Liver (tissue), 9 donors: ENCODE data around the gene BCAP31. TPM values are rescaled to one million over a fixed set of nuclear protein-coding genes. Genes with fewer than 3 reads are reported as not detected.

Source experiments
- DNase-seq: peaks from one replicate; pipeline ENCODE4 v3.0.0-alpha.2; 2017; ENCODE audit warnings: low spot score
- H3K27ac ChIP-seq, 2 donors: one replicate each; pipeline ENCODE4 v1.7.0; 2013; ENCODE audit warnings: inconsistent platforms in 2 of 2, low read length in 2 of 2, control low read depth in 1 of 2, low read depth in 1 of 2, mild to moderate bottlenecking in 1 of 2
- H3K27me3 ChIP-seq, 4 donors: one replicate each; pipeline versions ENCODE4 v1.6.1 to v1.7.0; 2013; ENCODE audit warnings: low read length in 3 of 4, inconsistent platforms in 1 of 4, mild to moderate bottlenecking in 1 of 4, moderate library complexity in 1 of 4; ENCODE audit not compliant: control insufficient read depth in 4 of 4, insufficient read depth in 4 of 4
- H3K36me3 ChIP-seq, 4 donors: one replicate each; pipeline versions ENCODE4 v1.6.1 to v1.7.0; 2013; ENCODE audit warnings: low read length in 3 of 4, mild to moderate bottlenecking in 3 of 4, low read depth in 1 of 4, moderate library complexity in 1 of 4; ENCODE audit not compliant: control insufficient read depth in 4 of 4, insufficient read depth in 3 of 4
- H3K4me1 ChIP-seq, 4 donors: one replicate each; pipeline versions ENCODE4 v1.6.1 to v1.7.0; 2013; ENCODE audit warnings: low read length in 3 of 4, mild to moderate bottlenecking in 3 of 4, moderate library complexity in 1 of 4; ENCODE audit not compliant: control insufficient read depth in 4 of 4, insufficient read depth in 4 of 4
- H3K4me3 ChIP-seq, 3 donors: one replicate each; pipeline versions ENCODE4 v1.6.1 to v1.7.0; 2013; ENCODE audit warnings: low read length in 3 of 3, control low read depth in 1 of 3, low read depth in 1 of 3, mild to moderate bottlenecking in 1 of 3
- H3K9ac ChIP-seq, 2 donors: one replicate each; pipeline ENCODE4 v1.7.0; 2013; ENCODE audit warnings: low read length in 2 of 2, mild to moderate bottlenecking in 2 of 2, moderate library complexity in 2 of 2, control low read depth in 1 of 2, low read depth in 1 of 2
- H3K9me3 ChIP-seq, 4 donors: one replicate each; pipeline versions ENCODE4 v1.6.1 to v1.7.0; 2013; ENCODE audit warnings: low read length in 3 of 4; ENCODE audit not compliant: control insufficient read depth in 4 of 4
- EGR1 ChIP-seq, 2 donors: IDR thresholded peaks; 2 replicates each; pipeline ENCODE4 v1.6.1; 2016 to 2018; ENCODE audit warnings: antibody characterized with exemption in 2 of 2, low read depth in 2 of 2
- FOXA1 ChIP-seq: IDR thresholded peaks from 2 replicates; pipeline ENCODE4 v1.6.1; 2016; ENCODE audit warnings: antibody characterized with exemption
- FOXA2 ChIP-seq: IDR thresholded peaks from 2 replicates; pipeline ENCODE4 v1.6.1; 2016; ENCODE audit warnings: antibody characterized with exemption
- GABPA ChIP-seq, 2 donors: IDR thresholded peaks in 1 of 2; conservative IDR thresholded peaks in 1 of 2; 2 replicates each; pipeline ENCODE4 v1.6.1; 2016; ENCODE audit warnings: antibody characterized with exemption in 2 of 2, mild to moderate bottlenecking in 1 of 2, moderate library complexity in 1 of 2
- HNF4A ChIP-seq, 2 donors: conservative IDR thresholded peaks; 2 replicates each; pipeline ENCODE4 v1.6.1; 2016; ENCODE audit warnings: antibody characterized with exemption in 2 of 2, mild to moderate bottlenecking in 2 of 2
- HNF4G ChIP-seq: IDR thresholded peaks from 2 replicates; pipeline ENCODE4 v1.6.1; 2016; ENCODE audit warnings: antibody characterized with exemption
- JUND ChIP-seq, 2 donors: IDR thresholded peaks; 2 replicates each; pipeline ENCODE4 v1.6.1; 2016; ENCODE audit warnings: antibody characterized with exemption in 2 of 2
- NR2F2 ChIP-seq: IDR thresholded peaks from 2 replicates; pipeline ENCODE4 v1.6.1; 2016; ENCODE audit warnings: antibody characterized with exemption
- RAD21 ChIP-seq, 2 donors: IDR thresholded peaks; 2 replicates each; pipeline ENCODE4 v1.6.1; 2016; ENCODE audit warnings: antibody characterized with exemption in 2 of 2, mild to moderate bottlenecking in 2 of 2
- SP1 ChIP-seq: IDR thresholded peaks from 2 replicates; pipeline ENCODE4 v1.6.1; 2018; ENCODE audit warnings: antibody characterized with exemption, mild to moderate bottlenecking
- TAF1 ChIP-seq: conservative IDR thresholded peaks from 2 replicates; pipeline ENCODE4 v1.6.1; 2016; ENCODE audit warnings: antibody characterized with exemption, mild to moderate bottlenecking
- YY1 ChIP-seq: IDR thresholded peaks from 2 replicates; pipeline ENCODE4 v1.6.1; 2016; ENCODE audit warnings: antibody characterized with exemption, mild to moderate bottlenecking
- WGBS: extraction: QIAGEN DNeasy Blood & Tissue Kit; methylation state at CpG from one replicate; pipeline ENCODE4 v1.1.7; 2013; 5-methylcytosine and 5-hydroxymethylcytosine counted together
- polyA plus RNA-seq, 2 donors: library from polyadenylated mRNA; stranded (reverse) in 1 of 2; unstranded in 1 of 2; fragments of 200-250 nt in 1 of 2; fragments of >200 nt in 1 of 2; fragmentation: Nextera tagmentation in 1 of 2; extraction: Ambion mirVana in 1 of 2; gene quantifications; one replicate each; pipeline versions ENCODE4 v1.2.1 to v1.2.3, GENCODE V29; 2013 to 2015
- total RNA-seq, 2 donors: library from RNA; depleted of rRNA; stranded (reverse); fragments of >200 nt; gene quantifications; one replicate each; pipeline ENCODE4 v1.2.3, GENCODE V29; 2014
- TF ChIP-seq, protein P1 (sequence below): fragments of 150-350 bp; IDR thresholded peaks from 2 replicates; pipeline ENCODE4 v1.5.1; 2017; ENCODE audit warnings: improper control_type of control experiment, low read depth, low read length; ENCODE audit not compliant: missing input control
- TF ChIP-seq, protein P2 (sequence below): IDR thresholded peaks from 2 replicates; pipeline ENCODE4 v1.6.1; 2016; ENCODE audit warnings: antibody characterized with exemption, mild to moderate bottlenecking
- donor health status: healthy.
- donor health status: healthy.
- donor health status: healthy.
- donor health status: healthy.
- donor health status: healthy.

BCAP31 gene
- total and polyA plus RNA-seq, 4 donors = 64.6 to 158 (median 119) TPM

GRCh38 chrX:153768311-153769157 lies 44.3 kb upstream of the BCAP31 start:
- Histone ChIP-seq H3K27ac (no peak overlapping the region), H3K36me3 (no peaks in the 10 kb centered on the region), H3K9ac (no peak overlapping the region), H3K27me3 (no peaks in the 10 kb centered on the region), H3K4me1 (peaks cover 0 to 7% (median 0%) of the 10 kb centered on the region in 4 donors), H3K4me3 (no peak overlapping the region), H3K9me3 (no peaks in the 10 kb centered on the region)
- DNase-seq = no peak
- TF ChIP-seq EGR1 (IDR thresholded peaks at IDR 0.05; ENCODE audit: low read depth in 2 of 2) (no peak), FOXA2 (no peak), HNF4A (conservative IDR thresholded peaks at IDR 0.05) (no peak)
- WGBS = 82% methylated on average over 22 of the region's 22 CpGs

GRCh38 chrX:153767674-153768055 lies 43.5 kb upstream of the BCAP31 start:
- no peak for DNase-seq
- peaks cover 0 to 7% (median 0%) of the 10 kb centered on the region in 4 donors for H3K4me1 ChIP-seq
- H3K4me3 ChIP-seq = no peak overlapping the region
- H3K36me3 ChIP-seq = no peaks in the 10 kb centered on the region
- no peaks in the 10 kb centered on the region for H3K27me3 ChIP-seq
- 94% methylated on average over 20 of the region's 20 CpGs for WGBS
- no peaks in the 10 kb centered on the region for H3K9me3 ChIP-seq
- no peak overlapping the region for H3K9ac ChIP-seq
- TF ChIP-seq HNF4G (no peak), YY1 (no peak), SP1 (no peak), JUND (IDR thresholded peaks at IDR 0.05) (no peak)
- TF ChIP-seq, protein P1, sequence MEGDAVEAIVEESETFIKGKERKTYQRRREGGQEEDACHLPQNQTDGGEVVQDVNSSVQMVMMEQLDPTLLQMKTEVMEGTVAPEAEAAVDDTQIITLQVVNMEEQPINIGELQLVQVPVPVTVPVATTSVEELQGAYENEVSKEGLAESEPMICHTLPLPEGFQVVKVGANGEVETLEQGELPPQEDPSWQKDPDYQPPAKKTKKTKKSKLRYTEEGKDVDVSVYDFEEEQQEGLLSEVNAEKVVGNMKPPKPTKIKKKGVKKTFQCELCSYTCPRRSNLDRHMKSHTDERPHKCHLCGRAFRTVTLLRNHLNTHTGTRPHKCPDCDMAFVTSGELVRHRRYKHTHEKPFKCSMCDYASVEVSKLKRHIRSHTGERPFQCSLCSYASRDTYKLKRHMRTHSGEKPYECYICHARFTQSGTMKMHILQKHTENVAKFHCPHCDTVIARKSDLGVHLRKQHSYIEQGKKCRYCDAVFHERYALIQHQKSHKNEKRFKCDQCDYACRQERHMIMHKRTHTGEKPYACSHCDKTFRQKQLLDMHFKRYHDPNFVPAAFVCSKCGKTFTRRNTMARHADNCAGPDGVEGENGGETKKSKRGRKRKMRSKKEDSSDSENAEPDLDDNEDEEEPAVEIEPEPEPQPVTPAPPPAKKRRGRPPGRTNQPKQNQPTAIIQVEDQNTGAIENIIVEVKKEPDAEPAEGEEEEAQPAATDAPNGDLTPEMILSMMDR = no peak
- no peak overlapping the region for H3K27ac ChIP-seq

DNA sequence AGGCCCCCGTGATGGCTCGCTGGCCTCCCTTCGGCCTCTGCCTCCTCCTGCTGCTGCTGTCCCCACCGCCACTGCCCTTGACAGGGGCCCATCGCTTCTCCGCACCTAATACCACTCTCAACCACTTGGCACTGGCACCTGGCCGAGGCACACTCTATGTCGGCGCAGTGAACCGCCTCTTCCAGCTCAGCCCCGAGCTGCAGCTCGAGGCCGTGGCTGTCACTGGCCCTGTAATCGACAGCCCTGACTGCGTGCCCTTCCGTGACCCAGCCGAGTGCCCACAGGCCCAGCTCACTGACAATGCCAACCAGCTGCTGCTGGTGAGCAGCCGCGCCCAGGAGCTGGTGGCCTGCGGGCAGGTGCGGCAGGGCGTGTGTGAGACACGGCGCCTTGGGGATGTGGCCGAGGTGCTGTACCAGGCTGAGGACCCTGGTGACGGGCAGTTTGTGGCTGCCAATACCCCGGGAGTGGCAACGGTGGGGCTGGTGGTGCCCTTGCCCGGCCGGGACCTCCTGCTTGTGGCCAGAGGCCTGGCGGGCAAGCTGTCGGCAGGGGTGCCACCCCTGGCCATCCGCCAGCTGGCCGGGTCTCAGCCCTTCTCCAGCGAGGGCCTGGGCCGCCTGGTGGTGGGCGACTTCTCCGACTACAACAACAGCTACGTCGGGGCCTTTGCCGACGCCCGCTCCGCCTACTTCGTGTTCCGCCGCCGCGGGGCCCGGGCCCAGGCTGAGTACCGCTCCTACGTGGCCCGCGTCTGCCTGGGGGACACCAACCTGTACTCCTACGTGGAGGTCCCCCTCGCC lies 42.9 kb upstream of the BCAP31 start:
- no peaks in the 10 kb centered on the region for H3K27me3 ChIP-seq
- H3K36me3 ChIP-seq = no peaks in the 10 kb centered on the region
- no peaks in the 10 kb centered on the region for H3K9me3 ChIP-seq
- H3K4me1 ChIP-seq = peaks cover 0 to 7% (median 0%) of the 10 kb centered on the region in 4 donors
- H3K9ac ChIP-seq = no peak overlapping the region
- TF ChIP-seq TAF1 (no peak), NR2F2 (no peak), FOXA1 (no peak), YY1 (no peak), RAD21 (IDR thresholded peaks at IDR 0.05) (no peak), EGR1 (IDR thresholded peaks at IDR 0.05; ENCODE audit: low read depth in 2 of 2) (no peak), GABPA (IDR thresholded peaks at IDR 0.05 in 1 of 2, conservative IDR thresholded peaks at IDR 0.05 in 1 of 2) (no peak), SP1 (no peak)
- TF ChIP-seq, protein P2, sequence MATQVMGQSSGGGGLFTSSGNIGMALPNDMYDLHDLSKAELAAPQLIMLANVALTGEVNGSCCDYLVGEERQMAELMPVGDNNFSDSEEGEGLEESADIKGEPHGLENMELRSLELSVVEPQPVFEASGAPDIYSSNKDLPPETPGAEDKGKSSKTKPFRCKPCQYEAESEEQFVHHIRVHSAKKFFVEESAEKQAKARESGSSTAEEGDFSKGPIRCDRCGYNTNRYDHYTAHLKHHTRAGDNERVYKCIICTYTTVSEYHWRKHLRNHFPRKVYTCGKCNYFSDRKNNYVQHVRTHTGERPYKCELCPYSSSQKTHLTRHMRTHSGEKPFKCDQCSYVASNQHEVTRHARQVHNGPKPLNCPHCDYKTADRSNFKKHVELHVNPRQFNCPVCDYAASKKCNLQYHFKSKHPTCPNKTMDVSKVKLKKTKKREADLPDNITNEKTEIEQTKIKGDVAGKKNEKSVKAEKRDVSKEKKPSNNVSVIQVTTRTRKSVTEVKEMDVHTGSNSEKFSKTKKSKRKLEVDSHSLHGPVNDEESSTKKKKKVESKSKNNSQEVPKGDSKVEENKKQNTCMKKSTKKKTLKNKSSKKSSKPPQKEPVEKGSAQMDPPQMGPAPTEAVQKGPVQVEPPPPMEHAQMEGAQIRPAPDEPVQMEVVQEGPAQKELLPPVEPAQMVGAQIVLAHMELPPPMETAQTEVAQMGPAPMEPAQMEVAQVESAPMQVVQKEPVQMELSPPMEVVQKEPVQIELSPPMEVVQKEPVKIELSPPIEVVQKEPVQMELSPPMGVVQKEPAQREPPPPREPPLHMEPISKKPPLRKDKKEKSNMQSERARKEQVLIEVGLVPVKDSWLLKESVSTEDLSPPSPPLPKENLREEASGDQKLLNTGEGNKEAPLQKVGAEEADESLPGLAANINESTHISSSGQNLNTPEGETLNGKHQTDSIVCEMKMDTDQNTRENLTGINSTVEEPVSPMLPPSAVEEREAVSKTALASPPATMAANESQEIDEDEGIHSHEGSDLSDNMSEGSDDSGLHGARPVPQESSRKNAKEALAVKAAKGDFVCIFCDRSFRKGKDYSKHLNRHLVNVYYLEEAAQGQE = no peak
- no peak for DNase-seq
- H3K27ac ChIP-seq = no peak overlapping the region
- no peak overlapping the region for H3K4me3 ChIP-seq
- WGBS = 84% methylated on average over 56 of the region's 56 CpGs
